HG03039 (cell line): ENCODE measurements around the gene PPIB.
"Not testable (repeated sequence)": the region's sequence is repeated elsewhere in the genome, so short reads cannot be mapped to it uniquely, and the experiment has no call there.

Source experiments
- ATAC-seq: cut with Tn5 transposase; IDR thresholded peaks from one replicate; pipeline ENCODE4 v1.9.1; 2021; ENCODE audit warnings: mild to moderate bottlenecking, moderate library complexity; ENCODE audit not compliant: unreplicated experiment

PPIB gene

DNA sequence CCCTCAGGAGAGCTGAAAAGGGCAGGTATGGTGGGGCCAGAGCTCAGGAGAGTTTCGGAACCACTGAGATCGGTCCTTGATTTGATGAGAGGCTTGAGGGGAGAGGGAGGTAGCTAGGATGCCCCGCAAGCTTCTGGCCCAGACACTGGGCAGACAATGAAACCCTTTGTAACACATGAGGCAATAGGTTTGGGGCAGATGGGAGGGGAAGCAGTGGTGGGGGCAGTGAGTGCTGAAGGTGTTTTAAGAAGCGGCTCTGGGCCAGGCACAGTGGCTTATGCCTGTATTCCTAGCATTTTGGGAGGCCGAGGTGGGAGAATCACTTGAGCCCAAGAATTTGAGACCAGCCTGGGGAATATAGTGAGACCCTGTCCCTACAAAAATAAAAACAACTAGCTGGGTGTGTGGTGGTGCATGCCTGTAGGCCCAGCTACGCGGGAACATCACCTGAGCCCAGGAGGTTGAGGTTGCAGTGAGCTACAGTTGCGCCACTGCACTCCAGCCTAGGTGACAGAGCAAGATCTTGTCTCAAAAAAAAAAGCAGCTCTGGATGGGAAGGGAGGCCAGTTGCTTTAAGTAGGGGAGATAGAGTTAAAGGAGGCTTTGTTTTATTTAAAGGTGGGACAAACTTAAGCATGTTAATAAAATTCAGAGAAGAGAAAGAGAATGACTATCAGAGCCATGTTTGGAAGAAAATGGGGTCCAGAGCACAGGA, 20.9 kb downstream of the PPIB start:
- no peak for ATAC-seq

DNA sequence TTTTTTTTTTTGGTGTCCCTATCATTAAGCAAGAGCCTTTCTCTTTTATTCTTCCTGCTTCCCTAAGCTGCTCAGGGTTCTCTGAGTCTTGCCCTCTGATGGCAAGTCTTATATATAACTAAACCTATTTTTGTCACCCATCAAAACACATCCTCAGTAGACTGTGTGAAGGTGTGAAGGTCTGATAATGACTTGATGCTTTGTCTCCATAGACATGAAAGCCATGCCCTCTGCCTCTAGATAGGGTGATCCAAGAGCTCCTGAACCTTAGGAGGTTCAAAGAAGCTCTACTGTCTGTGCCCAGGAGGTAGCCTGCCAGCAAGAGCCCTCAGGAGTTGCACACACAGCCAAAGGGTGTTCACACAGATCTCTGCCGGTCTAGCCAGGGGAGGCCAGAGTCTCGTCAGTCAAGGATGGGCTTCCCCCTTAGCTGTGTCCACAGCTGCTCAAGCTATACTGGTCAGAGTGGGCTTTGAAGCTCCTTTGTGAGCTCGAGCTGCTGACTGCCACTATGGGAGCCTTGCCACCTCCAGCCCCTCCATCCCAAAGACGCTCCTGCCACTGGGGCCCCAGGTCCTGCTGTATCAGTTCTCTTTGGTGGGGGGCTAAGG, 24.4 kb downstream of the PPIB start:
- no peak for ATAC-seq

DNA sequence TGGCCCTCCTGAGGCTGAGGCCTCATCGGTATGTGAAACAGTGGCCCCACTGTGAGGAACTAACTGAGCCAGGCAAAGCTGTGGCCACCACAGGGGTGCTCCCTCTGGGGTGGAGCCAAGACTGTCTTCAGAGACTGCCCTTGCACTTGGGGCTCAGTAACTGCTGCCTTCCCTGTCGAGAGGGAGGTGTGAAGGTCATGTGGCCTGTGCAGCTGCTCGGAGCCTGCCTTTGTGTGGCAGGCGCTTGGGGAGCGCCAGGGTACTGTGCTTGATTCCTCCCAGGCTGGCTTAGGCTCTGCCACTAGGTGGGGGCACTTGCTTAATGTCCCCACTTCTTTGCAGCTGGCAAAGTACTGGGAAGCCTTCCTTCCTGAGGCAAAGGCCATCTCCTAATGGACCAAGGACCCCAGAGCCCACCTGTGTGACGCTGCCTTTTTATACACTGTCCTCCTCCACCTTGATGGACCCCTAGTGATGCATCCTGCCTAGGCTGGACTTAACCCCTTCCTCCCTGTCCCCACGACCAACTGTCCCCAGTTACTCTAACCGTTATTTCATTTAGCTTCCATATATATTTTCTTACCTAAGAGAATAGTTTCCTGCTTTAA, 25.5 kb downstream of the PPIB start:
- ATAC-seq = no peak

DNA sequence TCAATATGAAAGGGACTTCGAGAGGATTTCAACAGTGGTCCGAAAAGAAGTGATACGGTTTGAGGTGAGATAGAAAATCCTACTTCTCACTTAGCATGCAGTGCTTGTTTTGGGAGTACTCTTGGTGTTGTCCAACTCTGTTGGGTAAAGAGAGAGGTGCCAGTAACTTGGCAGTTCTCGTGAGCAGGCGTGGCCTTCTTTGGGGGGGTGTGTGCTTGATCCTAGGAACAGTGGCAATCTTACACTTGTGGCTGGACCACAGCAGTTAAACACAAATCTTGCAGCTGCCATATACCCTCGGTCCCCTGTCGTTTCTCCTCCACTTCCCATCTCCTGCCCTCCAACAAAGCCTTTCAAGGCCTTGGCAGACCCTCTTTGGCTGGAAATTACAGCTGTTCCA, 26.5 kb downstream of the PPIB start:
- ATAC-seq = no peak

DNA sequence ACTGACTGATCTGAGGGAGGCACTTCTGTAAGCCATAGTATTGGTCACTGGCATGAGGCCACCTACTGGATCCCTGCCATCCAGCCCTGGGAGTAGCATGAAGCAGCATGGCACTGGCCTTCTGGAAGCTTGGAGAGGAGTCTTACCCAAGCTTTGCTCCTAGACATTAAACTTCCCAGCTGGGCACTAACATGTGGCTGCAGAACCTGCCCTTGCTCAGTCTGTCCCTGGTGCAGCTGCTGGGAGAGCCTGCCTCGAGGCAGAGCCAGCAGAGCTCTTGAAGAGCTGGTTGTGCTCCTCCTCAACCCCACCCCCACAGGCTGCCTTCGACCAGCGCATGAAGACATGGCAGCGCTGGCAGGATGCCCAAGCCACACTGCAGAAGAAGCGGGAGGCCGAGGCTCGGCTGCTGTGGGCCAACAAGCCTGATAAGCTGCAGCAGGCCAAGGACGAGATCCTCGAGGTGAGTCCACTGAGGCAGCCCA, 28.4 kb downstream of the PPIB start:
- ATAC-seq = no peak

DNA sequence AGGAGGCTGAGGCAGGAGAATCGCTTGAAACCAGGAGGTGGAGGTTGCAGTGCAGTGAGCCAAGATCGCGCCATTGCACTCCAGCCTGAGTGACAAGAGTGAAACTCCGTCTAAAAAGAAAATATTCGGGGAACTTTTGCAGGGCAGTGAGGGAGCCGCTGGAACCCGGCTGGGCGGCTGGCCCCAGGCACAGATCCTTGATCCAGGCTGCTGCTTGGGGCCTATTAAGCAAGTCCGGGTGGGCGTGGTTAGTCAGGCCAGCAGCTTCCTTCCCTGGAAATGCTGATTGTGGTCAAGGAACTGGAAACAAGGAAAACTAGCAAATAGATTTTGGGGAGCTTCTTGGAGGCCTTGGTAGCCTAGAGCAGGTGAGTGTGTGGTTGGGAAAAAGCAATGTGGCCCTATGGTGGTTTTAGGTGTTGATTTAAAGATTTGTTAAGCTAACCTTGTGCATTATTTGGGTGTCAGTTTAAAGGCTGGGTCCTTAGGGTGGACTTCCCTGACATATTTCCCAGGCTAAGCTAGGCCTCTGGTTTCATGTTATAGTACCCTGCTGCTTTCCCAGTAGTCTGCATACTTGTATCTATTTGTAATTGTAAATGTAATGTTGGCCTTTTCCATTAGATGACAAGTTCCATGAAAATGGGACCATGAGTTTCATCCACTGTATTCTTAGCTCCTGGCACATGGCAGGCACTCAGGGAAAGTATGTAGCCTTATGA, 29.0 kb downstream of the PPIB start:
- ATAC-seq = no peak

DNA sequence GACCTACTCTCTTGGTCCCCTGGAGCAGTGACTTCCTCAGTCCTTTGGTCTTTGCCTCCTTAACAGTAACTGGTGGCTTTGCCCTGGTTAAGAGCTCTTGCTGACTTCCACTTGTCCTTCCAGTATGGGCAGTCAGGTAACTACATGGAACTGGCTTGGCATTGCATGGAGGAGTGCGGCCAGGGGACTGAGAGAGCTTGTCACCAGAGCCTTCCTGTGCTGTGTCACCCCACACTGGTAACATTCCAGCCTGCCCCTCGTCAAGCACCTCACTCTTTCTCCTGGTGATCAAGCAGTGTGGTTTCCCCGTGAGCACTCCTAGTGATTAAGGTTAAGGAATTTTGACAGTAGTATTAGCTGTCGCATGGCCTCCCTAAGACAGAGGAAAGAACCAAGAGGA, 30.6 kb downstream of the PPIB start:
- no peak for ATAC-seq

DNA sequence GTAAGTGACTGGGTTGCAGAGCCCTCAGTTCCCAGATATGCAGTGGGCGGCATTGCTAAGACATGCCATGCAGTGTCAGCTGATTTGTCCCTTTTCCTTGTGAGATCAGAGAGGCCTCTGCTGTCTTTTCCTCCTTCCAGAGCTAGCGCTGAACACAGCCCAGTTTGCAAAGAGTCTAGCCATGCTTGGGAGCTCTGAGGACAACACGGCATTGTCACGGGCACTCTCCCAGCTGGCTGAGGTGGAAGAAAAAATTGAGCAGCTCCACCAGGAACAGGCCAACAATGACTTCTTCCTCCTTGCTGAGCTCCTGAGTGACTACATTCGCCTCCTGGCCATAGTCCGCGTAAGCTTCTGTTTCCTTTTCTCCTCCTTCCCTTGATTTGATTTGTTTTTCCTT, 31.3 kb downstream of the PPIB start:
- ATAC-seq = no peak

DNA sequence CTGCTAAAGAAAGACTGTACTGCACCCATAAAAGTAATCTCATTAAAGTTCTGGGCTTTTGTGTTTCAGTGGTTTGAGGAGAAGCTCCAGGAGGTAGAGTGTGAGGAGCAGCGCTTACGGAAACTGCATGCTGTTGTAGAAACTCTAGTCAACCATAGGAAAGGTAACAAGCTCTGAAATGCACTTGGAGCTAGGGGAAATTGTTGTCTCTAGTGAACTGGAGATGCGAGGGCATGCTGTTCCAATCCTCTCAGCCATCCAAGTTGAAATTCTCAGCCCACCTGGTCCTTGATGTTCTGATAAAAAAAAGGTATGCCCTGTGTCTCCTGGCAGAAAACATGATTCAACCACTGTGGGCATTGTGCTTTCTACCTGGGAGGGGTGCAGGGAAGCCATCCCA, 32.7 kb downstream of the PPIB start:
- ATAC-seq = no peak

DNA sequence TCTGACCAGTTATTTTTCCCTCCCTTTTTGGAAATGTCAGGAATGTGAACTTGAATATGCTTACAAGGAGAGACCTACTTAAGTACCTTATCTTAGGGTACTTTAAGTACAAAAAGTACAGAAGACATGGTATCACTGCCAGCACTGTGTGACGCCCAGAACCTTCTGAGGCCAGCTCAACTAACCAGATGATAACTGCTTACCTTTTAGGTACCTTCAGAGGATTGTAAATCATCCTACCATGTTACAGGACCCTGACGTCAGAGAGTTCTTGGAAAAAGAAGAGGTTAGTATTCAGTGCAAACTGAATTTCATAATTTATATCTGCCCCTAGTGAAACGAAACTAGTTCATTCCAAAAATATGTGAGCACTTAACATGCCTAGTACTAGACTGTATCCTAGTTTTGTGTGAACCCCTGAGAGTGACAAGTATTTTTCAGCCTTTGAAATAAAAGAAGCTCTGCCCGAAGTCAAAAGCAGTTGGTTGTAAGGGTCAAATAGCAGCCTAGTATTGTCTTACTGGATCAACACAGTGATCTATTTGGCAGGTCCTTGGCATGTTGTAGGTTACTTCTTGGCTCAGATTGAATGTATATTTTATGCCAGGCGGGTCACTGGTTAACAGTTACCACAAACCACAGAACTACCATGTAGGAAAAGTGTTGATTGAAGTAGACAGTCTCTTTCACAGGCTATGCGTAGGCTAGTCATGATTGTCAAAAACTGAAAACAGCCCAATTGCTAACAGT, 35.1 kb downstream of the PPIB start:
- ATAC-seq = no peak

DNA sequence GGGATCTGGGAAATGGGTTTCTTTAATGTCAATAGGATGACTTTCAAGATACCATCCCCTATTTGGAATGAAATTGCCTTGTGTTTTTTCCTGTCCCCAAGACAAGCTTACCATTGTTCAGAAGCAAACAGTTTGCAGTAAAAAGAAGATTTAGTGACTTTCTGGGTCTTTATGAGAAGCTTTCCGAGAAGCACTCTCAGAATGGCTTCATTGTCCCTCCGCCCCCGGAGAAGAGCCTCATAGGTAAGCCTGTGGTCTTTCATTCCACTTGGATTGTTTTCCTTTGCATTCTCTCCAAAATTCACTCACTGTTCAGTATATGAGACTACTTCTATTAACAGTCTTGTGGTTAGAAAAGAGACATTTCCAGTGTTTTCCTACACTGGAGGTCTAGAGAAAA, 36.8 kb downstream of the PPIB start:
- ATAC-seq = no peak

DNA sequence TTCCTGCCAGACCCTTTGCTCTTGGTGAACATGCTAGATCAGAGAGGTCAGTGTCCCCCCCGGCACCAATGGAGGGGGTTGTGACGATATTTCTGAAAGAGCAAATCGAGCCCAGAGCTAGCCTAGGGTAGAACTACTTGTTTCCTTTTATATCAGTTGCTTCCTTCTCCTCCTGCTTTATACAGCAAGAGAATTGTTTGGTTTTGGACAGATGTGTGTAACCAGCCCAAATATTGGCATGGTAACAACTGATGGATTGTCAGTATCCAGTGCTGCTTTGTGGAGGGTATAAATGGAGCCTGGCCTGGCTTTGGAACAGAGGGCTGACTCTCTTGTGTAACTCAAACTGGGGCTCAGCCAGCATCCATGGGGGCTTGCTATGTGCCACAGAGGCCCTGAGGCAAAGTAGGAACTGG, 39.9 kb downstream of the PPIB start:
- no peak for ATAC-seq

DNA sequence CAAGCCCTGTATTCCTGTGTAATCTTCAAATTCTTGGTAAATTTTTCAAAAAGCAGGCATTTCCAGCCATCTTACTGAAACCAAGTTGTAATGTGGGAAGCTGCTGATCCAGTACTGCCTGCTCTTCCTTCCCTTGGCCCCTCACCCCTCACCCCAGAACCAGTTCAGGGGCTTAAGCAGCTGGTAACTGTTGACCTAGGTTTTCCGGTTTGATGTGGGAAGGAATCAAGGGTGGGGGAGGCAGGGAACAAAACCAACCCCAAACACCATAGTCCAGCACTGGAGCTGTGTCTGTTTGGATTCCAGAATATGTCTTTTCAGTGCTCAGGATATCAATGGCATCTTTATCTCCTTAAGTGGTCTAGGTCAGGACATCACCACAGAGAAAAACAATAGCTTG, 40.4 kb downstream of the PPIB start:
- no peak for ATAC-seq

DNA sequence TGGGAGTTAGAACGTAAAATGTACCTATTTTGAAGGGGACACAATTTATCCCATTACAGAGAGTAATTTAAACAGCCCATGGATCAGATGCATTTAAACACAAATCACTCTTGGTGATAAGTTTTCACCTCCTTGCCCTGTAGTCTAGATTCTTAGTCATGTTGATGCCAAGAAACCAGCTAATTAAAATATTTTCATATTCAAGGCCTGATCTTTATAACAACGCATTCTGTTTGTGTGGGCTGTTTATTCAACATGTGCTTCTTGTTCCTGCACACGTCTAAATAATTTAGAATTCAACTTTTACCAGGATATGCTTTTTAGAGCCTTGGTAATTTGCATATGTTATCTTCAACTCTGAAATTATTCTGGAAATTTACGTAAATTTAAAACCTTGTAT, 41.2 kb downstream of the PPIB start:
- ATAC-seq = no peak

DNA sequence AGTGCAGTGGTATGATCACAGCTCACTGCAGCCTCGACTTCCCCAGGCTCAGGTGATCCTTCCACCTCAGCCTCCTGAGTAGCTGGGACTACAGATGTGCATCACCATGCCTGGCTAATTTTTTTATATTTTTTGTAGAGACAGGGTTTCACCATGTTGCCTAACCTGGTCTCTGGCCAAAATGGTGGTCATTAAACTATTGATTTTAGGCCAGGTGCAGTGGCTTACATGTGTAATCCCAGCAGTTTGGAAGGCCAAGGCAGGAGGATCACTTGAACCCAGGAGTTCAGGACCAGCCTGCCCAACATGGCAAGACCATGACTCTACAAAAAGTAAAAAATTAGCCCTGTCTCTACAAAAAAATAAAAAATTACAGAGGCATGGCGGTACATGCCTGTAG, 42.5 kb downstream of the PPIB start:
- ATAC-seq = not testable (repeated sequence)

DNA sequence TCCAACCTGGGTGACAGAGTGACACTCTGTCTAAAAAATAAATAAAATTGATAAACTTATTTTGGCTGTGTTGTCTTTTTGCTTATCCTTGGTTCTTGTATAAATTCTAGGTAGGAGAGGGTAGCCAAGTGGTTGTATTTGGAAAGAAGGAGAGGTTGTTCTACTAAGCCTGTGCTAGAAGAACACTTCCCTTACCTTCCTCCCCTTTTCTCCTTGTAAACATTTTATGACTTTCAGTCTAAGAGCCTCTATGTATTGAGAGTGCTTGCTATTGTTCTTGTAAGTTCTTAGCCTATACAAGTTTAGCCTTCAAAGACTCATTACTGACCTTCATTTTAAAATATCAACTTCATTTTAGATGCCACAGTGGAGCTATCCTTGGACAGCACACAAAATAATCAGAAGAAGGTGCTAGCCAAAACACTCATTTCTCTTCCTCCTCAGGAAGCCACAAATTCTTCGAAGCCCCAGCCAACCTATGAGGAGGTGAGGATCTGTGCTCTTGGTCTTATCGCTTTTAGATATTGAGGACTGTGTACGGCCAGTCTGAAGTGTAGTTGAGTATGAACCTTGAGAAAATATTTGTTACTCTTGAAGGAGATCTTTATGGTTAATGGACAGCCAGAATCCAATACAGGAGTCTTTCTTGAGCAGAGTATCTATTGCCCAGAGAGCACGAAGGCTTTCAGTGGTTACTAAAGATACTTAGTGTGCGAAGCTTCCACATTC, 44.9 kb downstream of the PPIB start:
- no peak for ATAC-seq

DNA sequence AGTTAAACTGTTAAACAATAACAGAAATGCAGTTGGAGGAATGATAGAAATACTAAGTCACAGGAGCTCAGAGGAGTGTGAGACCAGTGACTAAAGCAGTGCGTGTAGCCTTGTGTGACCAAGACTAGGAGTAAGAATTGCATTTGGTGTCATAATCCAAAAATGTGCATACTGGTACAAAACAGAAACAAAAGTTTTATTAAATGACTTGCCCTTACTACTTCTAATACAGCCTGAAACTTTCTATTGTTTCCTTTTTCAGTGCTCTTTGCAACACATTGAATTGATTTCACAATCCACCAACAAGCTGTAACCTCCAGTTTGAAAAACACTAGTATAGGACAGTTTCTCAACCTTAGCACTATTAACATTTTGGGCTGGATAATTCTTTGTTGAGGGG, 49.9 kb downstream of the PPIB start:
- no peak for ATAC-seq

DNA sequence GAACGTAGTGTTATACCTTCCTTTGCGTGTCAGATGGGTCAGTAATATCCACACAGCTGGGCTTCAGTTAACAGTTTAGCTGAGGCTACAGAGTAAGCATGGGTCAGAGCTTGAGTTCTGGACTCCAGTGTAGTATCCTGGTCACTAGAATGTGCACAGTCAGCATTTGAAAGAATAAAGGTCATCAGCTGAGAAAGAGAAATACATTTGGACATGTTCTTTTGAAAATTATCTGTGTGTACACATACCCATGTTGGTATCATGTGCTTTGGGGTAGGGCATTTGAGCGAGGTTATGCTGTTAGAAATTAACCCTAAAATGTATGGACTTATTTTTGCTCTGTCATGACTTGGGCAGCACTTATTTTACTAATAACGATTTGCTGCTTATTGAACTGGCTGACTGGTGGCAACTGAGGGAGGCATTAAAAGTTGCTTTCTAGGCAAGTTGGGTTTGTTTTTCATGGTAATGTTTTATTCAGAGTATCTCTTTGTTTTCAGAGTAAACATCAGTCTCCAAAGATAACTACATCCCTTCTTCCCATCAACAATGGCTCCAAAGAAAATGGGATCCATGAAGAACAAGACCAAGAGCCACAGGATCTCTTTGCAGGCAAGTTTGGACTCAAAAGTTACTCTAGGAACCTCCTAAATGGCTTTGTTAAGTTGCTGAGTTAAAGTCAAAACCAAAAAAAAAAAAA, 50.6 kb downstream of the PPIB start:
- ATAC-seq = no peak

DNA sequence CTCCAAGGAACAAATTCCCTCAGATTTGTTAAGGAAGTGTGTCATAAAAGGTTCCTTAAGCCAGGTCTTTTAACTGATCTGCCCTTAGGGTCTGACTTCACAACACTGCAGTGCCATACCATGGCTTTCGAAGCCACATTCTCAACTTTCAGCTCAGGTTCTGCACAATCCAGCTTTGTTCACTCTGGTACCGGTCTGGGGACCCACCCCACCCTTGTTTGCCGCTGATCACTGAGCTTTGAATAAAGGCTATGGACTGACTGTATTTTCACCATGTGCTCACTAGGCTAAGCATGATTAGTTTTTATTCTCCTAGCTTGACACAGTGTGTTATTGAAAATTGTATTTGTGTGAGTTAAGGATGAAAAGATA, 51.2 kb downstream of the PPIB start:
- no peak for ATAC-seq
